Subcutaneous adipose tissue (tissue), 4 donors: ENCODE measurements around the gene GABRG3. TPM values are rescaled to one million over a fixed set of nuclear protein-coding genes. Genes with fewer than 3 reads are reported as not detected.

Experiments
- total RNA-seq, 4 donors: library from RNA; depleted of rRNA; stranded (reverse); fragments of >200 nt; gene quantifications; one replicate each; pipeline ENCODE4 v1.1.0, GENCODE V29; 2016
- TF ChIP-seq, protein P1 (sequence below): fragments of 450-650 bp; IDR thresholded peaks from one replicate; pipeline ENCODE4 v1.5.1; 2016; ENCODE audit warnings: low read depth, mild to moderate bottlenecking, control low read depth, antibody characterized with exemption, moderate library complexity

The GABRG3 gene
- total RNA-seq, 4 donors from 2014 or later: not detected

DNA sequence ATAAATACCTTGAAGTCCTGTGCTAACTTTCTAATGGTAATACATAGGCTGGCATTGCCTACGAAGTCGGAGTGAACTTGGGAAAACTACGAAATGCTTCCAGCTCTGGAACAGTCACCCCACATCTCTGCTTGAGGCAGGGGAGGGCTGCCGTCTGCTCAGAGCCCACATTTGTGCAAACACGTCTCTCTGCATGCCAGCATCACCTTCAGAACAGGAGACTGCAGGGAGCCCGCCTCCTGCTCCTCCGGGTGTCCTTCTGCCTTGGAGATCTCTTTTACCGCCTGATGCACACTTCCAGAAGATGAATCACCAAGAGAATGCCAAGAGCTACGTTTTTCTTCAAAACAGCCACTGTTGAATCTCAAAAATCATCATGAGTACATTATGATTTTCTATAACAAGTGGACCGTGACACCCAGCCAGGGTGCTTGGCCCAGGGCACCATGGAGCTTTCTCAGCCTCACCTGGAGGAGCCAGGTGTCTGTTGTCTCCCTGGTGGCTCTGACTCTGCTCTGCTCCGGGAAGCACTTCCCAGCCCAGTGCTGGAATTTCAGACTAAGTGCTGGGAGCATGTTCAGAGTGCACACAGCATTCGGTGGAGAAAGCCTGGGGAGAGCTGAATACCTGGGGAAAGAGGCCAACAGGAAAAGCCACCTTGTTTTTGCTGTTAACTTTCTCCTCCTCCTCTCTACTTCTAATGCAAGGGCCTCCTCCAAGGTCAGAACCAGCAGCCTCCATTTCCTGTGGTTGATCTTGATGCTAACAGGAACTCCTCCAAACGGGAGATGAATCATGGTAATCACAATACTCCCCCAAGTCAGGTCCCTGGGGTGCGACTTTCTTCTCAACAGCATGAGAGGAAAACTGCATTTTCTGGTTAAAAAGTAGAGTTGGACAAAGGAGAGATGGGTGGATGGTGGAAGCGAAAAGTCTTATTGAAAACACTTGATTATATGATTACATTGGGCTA is 467.7 kb downstream of the GABRG3 start:
- TF ChIP-seq, protein P1, sequence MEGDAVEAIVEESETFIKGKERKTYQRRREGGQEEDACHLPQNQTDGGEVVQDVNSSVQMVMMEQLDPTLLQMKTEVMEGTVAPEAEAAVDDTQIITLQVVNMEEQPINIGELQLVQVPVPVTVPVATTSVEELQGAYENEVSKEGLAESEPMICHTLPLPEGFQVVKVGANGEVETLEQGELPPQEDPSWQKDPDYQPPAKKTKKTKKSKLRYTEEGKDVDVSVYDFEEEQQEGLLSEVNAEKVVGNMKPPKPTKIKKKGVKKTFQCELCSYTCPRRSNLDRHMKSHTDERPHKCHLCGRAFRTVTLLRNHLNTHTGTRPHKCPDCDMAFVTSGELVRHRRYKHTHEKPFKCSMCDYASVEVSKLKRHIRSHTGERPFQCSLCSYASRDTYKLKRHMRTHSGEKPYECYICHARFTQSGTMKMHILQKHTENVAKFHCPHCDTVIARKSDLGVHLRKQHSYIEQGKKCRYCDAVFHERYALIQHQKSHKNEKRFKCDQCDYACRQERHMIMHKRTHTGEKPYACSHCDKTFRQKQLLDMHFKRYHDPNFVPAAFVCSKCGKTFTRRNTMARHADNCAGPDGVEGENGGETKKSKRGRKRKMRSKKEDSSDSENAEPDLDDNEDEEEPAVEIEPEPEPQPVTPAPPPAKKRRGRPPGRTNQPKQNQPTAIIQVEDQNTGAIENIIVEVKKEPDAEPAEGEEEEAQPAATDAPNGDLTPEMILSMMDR: no peak

DNA sequence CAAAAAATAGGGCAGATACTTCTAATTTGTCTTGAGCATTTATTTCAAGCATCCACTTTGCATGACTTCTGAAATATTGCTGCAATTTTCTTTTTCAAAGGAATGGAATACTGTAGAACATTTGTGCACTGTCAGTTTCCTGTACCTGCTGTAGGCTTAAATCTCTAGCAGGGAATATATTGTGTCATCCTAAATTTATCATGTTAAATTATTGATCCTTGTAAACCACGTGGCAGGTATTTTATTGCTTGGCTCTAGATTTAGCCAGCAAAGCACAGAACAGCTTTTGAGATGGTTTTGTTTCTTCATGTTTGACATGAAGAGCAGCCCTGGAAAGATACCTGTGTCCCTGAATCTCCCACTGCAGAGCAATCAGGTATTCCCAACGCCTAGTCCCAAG is 470.1 kb downstream of the GABRG3 start:
- TF ChIP-seq, protein P1: no peak

DNA sequence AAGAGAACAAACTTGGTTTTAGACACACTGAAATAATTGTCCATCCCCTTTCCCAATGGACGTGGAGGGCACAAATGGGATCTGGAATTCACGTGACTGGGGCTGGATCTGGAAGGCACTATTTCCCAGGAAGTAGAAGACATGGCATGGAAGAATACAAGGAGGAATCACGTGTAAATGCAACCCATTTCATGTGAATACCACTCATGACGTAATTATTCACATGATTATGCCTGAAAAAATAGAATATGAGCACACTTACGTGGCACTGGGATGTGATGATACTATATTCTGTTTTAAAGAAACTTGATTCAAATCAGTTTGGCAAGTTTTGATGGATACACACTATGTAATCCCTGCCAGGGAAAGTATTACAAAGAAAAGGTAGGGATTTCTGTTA is 477.3 kb downstream of the GABRG3 start:
- TF ChIP-seq, protein P1: no peak

DNA sequence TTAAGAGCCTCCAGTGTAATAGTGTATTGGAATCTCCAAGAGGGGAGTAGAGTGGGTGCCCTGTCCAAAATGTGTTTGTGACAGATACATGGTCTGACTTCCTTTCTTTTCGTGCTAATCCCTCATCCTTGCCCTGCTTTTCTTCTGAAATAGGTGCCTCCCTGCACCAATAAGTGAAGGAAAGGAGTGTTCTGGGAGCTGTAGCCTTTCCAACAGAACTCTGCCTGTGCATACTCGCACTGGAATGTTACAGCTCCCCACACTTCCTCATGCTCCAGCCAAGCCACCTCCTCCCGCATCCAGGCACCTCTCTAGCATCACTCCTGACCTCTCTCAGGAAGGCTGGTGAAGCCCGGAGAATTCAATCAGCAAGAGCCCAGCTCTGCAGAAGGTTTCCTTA is 478.0 kb downstream of the GABRG3 start:
- TF ChIP-seq, protein P1: no peak

DNA sequence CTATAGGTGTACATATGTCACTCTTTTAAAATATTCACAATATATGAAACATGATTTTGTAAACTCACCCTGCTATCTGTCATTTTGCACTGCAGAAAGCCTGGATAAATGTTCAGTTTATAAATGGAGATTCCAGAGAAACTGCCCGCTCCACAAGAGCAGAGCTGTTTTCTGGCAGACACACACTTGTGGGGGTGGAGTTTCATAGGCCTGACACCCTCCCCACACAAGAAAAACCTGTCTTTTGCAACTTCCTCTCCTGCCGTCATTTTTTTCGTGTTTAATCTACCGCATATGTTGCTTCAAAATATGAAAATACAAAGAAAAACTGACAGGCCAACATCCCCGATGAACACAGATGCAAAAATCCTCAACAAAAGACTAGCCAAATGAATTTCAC is 479.0 kb downstream of the GABRG3 start:
- TF ChIP-seq, protein P1: no peak

DNA sequence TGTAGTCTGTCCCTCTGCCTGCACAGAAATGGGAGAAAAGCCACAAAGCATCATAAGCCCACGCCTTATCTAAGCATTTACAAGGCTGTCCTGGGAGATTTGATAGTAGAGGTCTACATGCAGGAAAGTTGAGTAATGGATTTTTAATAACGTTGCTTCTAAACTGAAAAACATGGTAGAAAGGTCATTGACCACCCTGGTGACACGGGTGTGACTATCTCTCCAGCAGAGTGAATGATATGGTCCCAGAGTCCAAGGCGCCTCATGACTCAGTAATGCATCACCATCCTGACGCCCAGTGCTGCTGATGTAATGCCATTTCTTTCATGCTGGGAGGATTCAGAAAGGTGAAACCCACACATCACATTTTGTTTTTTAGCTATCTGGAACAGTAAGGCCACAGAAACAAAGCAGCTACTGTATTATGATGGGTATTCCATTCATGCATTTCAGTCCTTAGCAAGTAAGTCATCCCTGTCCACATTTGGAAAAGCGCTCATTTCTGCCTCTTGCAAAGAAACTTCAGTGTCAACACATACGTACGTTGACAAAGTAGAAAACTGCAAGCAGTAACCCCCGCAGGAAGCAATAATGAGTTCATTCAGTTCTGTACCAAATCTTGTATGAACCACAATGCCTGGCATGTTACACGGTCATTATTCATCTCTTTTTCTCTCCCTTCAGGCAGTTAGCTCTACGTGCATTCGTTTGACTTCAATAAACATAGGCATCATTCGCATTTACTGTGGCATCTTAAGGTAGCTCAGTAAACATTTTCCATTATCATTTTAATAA is 483.5 kb downstream of the GABRG3 start:
- TF ChIP-seq, protein P1: no peak

DNA sequence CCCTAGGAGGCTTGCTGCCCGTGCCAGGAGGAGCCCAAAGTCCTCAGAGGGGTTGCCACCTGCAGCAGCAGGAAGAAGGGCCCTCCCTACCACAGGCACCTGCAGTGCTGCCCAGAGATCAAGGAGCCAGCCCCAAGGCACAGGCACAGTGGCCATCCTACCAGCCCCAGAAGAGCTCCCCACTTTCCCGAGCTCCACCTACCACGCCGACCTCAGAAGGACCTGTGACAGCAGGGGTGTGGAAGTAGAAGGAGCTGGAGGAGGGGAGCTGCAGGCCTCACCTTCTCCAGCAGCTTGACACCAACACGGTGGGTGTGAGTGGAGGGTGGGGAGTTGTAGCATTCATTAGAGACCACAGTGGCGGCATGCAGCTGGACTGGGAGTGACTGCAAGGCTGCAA is 485.8 kb downstream of the GABRG3 start:
- TF ChIP-seq, protein P1: no peak
